ENCODE data around the gene PAGR1.

The PAGR1 gene

GRCh38 chr16:29857133-29857760 lies 41.3 kb downstream of the PAGR1 start:
- TF ChIP-seq CTCF (IDR thresholded peaks at IDR 0.05): no peak

- TF ChIP-seq CTCF (IDR thresholded peaks at IDR 0.05): no peak
Observed at GRCh38 chr16:29858149-29858849, 42.3 kb downstream of the PAGR1 start.

GRCh38 chr16:29858974-29859373 lies 43.0 kb downstream of the PAGR1 start:
- no peak for TF ChIP-seq CTCF (IDR thresholded peaks at IDR 0.05)

GRCh38 chr16:29860218-29860617 lies 44.3 kb downstream of the PAGR1 start:
- no peak for TF ChIP-seq CTCF (IDR thresholded peaks at IDR 0.05)

- no peak for TF ChIP-seq CTCF (IDR thresholded peaks at IDR 0.05)
Observed at GRCh38 chr16:29862383-29862883, 46.5 kb downstream of the PAGR1 start.

- TF ChIP-seq CTCF (IDR thresholded peaks at IDR 0.05): peak; percentile 73
Observed at GRCh38 chr16:29862884-29863668, 47.1 kb downstream of the PAGR1 start, which contains the start of gene CDIPT. CDIPT (minus strand) TSS chr16:29863226; CDS start chr16:29862857, 369 bp downstream.

GRCh38 chr16:29863669-29863984 lies 47.7 kb downstream of the PAGR1 start:
- no peak for TF ChIP-seq CTCF (IDR thresholded peaks at IDR 0.05)
